HCT116 (cell line): ENCODE results near the gene HOXB7. TPM values are rescaled to one million over a fixed set of nuclear protein-coding genes. Genes with fewer than 3 reads are reported as not detected.

Experiments used
- ATAC-seq: fragments of 200-7000 bp; cut with Tn5 transposase; 2 replicates; pipeline ENCODE4 v1.9.1; 2020; ENCODE audit warnings: mild to moderate bottlenecking, moderate library complexity
- BruUV-seq: library from RNA; stranded (reverse); fragments of 400-500 nt; replicated peaks from 2 replicates; lab custom pipeline; 2021; lab: Mats Ljungman, UMichigan
- CTCF ChIA-PET: fragments of 300-600 bp; sonication (Branson Sonifier 250); formaldehyde crosslinking; loops from one replicate; lab custom pipeline; 2021; ENCODE audit warnings: antibody characterized with exemption; lab: Charles Lee
- POLR2A ChIA-PET: fragments of 300-600, 350-600 bp; sonication (Branson Sonifier 250); formaldehyde crosslinking; loops from one replicate; lab custom pipeline; 2021; ENCODE audit warnings: antibody characterized with exemption; lab: Charles Lee
- RAD21 ChIA-PET, 2 experiments: fragments of 300-600 bp; sonication (Branson Sonifier 250); formaldehyde crosslinking; loops; one replicate each; lab custom pipeline; 2023; ENCODE audit warnings: low total read pairs in 2 of 2; ENCODE audit not compliant: uncharacterized antibody in 2 of 2, unreplicated experiment in 2 of 2, low non-redundant PET in 1 of 2; lab: Charles Lee
- DNase-seq: peaks from one replicate; pipeline ENCODE4 v3.0.0-alpha.2; 2010; ENCODE audit warnings: low read depth, low spot score
- H2AFZ ChIP-seq: fragments of 200-600 bp; shearing (Covaris generic), sonication (generic); 2 replicates; pipeline ENCODE4 v1.6.1; 2017; ENCODE audit warnings: low read depth, mixed run types, mixed read lengths, antibody characterized with exemption, low read length; ENCODE audit not compliant: poor library complexity, severe bottlenecking
- H3K27ac ChIP-seq: 2 replicates; pipeline ENCODE4 v1.5.1; 2012; ENCODE audit warnings: low read depth, low read length
- H3K27me3 ChIP-seq: fragments of 200-600 bp; sonication (generic); 2 replicates; pipeline ENCODE4 v1.6.1; 2016; ENCODE audit warnings: mixed run types, low read length, mixed read lengths; ENCODE audit not compliant: insufficient read depth
- H3K36me3 ChIP-seq, 2 experiments: fragments of 200-500 bp in 1 of 2; fragments of 200-600 bp in 1 of 2; sonication (Bioruptor generic) in 1 of 2; sonication (generic) in 1 of 2; 2 replicates each; pipeline versions ENCODE4 v1.5.1 to v1.6.1; 2014 to 2016; ENCODE audit warnings: low read length in 2 of 2, inconsistent platforms in 1 of 2, mixed read lengths in 1 of 2, mixed run types in 1 of 2; ENCODE audit not compliant: insufficient read depth in 2 of 2, control insufficient read depth in 1 of 2
- H3K4me1 ChIP-seq, 2 experiments: fragments of 200-600 bp in 1 of 2; sonication (generic) in 1 of 2; 2 replicates each; pipeline versions ENCODE4 v1.5.1 to v1.6.1; 2012 to 2017; ENCODE audit warnings: low read length in 2 of 2, inconsistent platforms in 1 of 2, mild to moderate bottlenecking in 1 of 2, mixed read lengths in 1 of 2, mixed run types in 1 of 2, moderate library complexity in 1 of 2; ENCODE audit not compliant: insufficient read depth in 2 of 2, control insufficient read depth in 1 of 2
- H3K4me2 ChIP-seq: fragments of 200-600 bp; sonication (generic); 2 replicates; pipeline ENCODE4 v1.6.1; 2017; ENCODE audit warnings: mixed run types, low read length, mixed read lengths
- H3K4me3 ChIP-seq, 2 experiments: fragments of 200-600 bp in 1 of 2; sonication (generic) in 1 of 2; replicated peaks in 1 of 2; 2 replicates each; pipeline ENCODE4 v1.5.1; 2011 to 2016; ENCODE audit warnings: low read length in 2 of 2, control low read depth in 1 of 2, low read depth in 1 of 2, mild to moderate bottlenecking in 1 of 2, mixed read lengths in 1 of 2, mixed run types in 1 of 2
- H3K79me2 ChIP-seq: fragments of 200-600 bp; sonication (generic); 2 replicates; pipeline ENCODE4 v1.6.1; 2017; ENCODE audit warnings: mild to moderate bottlenecking, mixed run types, low read length, moderate library complexity, mixed read lengths; ENCODE audit not compliant: insufficient read depth
- H3K9ac ChIP-seq: fragments of 200-600 bp; sonication (generic); 2 replicates; pipeline ENCODE4 v1.6.1; 2016; ENCODE audit warnings: low read length, mixed read lengths
- H3K9me2 ChIP-seq: fragments of 200-600 bp; sonication (generic), shearing (Covaris generic); 2 replicates; pipeline ENCODE4 v1.6.1; 2017; ENCODE audit warnings: mixed run types, mild to moderate bottlenecking, moderate library complexity; ENCODE audit not compliant: insufficient read depth
- H3K9me3 ChIP-seq, 2 experiments: fragments of 200-500 bp in 1 of 2; fragments of 200-600 bp in 1 of 2; sonication (Bioruptor generic) in 1 of 2; sonication (generic) in 1 of 2; 2 replicates each; pipeline ENCODE4 v1.6.1; 2014 to 2017; ENCODE audit warnings: low read length in 2 of 2, mixed read lengths in 2 of 2, inconsistent platforms in 1 of 2, low read depth in 1 of 2, mild to moderate bottlenecking in 1 of 2, mixed run types in 1 of 2, moderate library complexity in 1 of 2; ENCODE audit not compliant: control insufficient read depth in 1 of 2, insufficient read depth in 1 of 2
- H4K20me1 ChIP-seq: fragments of 200-600 bp; sonication (generic), shearing (Covaris generic); 2 replicates; pipeline ENCODE4 v1.6.1; 2017; ENCODE audit warnings: mixed run types, mild to moderate bottlenecking, moderate library complexity; ENCODE audit not compliant: insufficient read depth
- ATF3 ChIP-seq: IDR thresholded peaks from 2 replicates; pipeline ENCODE4 v1.6.1; 2012
- CEBPB ChIP-seq: IDR thresholded peaks from 2 replicates; pipeline ENCODE4 v1.6.1; 2012; ENCODE audit warnings: low read depth
- EGR1 ChIP-seq: IDR thresholded peaks from 2 replicates; pipeline ENCODE4 v1.6.1; 2012; ENCODE audit warnings: low read depth
- EZH2 ChIP-seq: fragments of 200-600 bp; sonication (generic); IDR thresholded peaks from 2 replicates; pipeline ENCODE4 v1.6.1; 2017; ENCODE audit warnings: antibody characterized with exemption, mixed run types
- POLR2AphosphoS5 ChIP-seq: IDR thresholded peaks from 2 replicates; pipeline ENCODE4 v1.6.1; 2011; ENCODE audit warnings: mild to moderate bottlenecking, low read depth, low read length, moderate library complexity
- REST ChIP-seq: IDR thresholded peaks from 2 replicates; pipeline ENCODE4 v1.6.1; 2012; ENCODE audit warnings: low read depth
- SP1 ChIP-seq: IDR thresholded peaks from 2 replicates; pipeline ENCODE4 v1.6.1; 2012; ENCODE audit warnings: low read depth
- SRF ChIP-seq: IDR thresholded peaks from 2 replicates; pipeline ENCODE4 v1.6.1; 2012; ENCODE audit warnings: low read depth
- intact Hi-C: fragments of 100-400 bp; cut with micrococcal nuclease; formaldehyde crosslinking; loops from 2 replicates; pipeline ENCODE4 v1.10.0; 2022
- total RNA-seq: library from RNA; stranded (reverse); gene quantifications from one replicate; pipeline ENCODE4 v1.2.1, GENCODE V29; 2021; ENCODE audit not compliant: unreplicated experiment

Gene HOXB7
- total RNA-seq, 1 experiment from 2014 or later = 33.6 TPM

GRCh38 chr17:48563867-48564187 lies 47.0 kb downstream of the HOXB7 start:
- H3K9me2 ChIP-seq = no peaks in the 10 kb centered on the region
- no peak overlapping the region for H3K4me3 ChIP-seq
- no peak for DNase-seq
- no TSS peak for BruUV-seq
- H3K36me3 ChIP-seq = no peaks in the 10 kb centered on the region
- ChIA-PET RAD21 (no interaction called here), CTCF (no interaction called here), POLR2A (no interaction called here)
- no peaks in the 10 kb centered on the region for H3K27me3 ChIP-seq
- H2AFZ ChIP-seq = no peak overlapping the region
- ATAC-seq = no peak
- no peaks in the 10 kb centered on the region for H3K4me1 ChIP-seq
- no peak overlapping the region for H3K27ac ChIP-seq
- intact Hi-C loops = no loop called here
- no peak for TF ChIP-seq SP1
- no peak for TF ChIP-seq POLR2AphosphoS5
- no peak for TF ChIP-seq EGR1
- TF ChIP-seq EZH2 = no peak
- TF ChIP-seq SRF = no peak
- TF ChIP-seq REST = no peak
- no peak for TF ChIP-seq CEBPB
- no peak for TF ChIP-seq ATF3
- peaks cover 25% of the 10 kb centered on the region; the same call in 1 of the 2 replicates for H3K79me2 ChIP-seq
- no peaks in the 10 kb centered on the region for H4K20me1 ChIP-seq
- no peak overlapping the region for H3K4me2 ChIP-seq
- no peak overlapping the region for H3K9ac ChIP-seq
- no peaks in the 10 kb centered on the region for H3K9me3 ChIP-seq
